Measurements from ENCODE around the gene ZNF219.

The ZNF219 gene

GRCh38 chr14:21059842-21060613, 38.4 kb downstream of the ZNF219 start:
- WGBS (ENCODE audit: insufficient coverage): 88% methylated on average over 7 of the region's 8 CpGs
- no peaks in the 10 kb centered on the region for H3K36me3 ChIP-seq (ENCODE audit: control insufficient read depth in 4 of 4, insufficient read depth in 4 of 4, low read length in 3 of 4)
- H3K4me1 ChIP-seq (ENCODE audit: control extremely low read depth in 1 of 4, control insufficient read depth in 4 of 4, insufficient read depth in 4 of 4, low read length in 3 of 4): no peaks in the 10 kb centered on the region
- DNase-seq: no peak
- H3K27ac ChIP-seq (ENCODE audit: insufficient read depth in 1 of 2, low read depth in 1 of 2, low read length in 2 of 2, poor library complexity in 1 of 2, severe bottlenecking in 2 of 2): no peak overlapping the region
- ChIA-PET POLR2A (no interaction called here), CTCF (interaction anchor here (1.0 to 4.7 kb wide), 9 partner anchors 8 to 64 kb away, joined by 3 to 28 read pairs (median 8); no protein-coding TSS in a partner anchor)
- no peak overlapping the region for H3K4me3 ChIP-seq (ENCODE audit: control insufficient read depth in 1 of 7, extremely low read depth in 1 of 7, insufficient read depth in 4 of 7, low read depth in 2 of 7, low read length in 6 of 7)
- no peaks in the 10 kb centered on the region for H3K9me3 ChIP-seq (ENCODE audit: control extremely low read depth in 1 of 5, control insufficient read depth in 4 of 5, insufficient read depth in 2 of 5, low read depth in 1 of 5, low read length in 4 of 5)
- peaks cover 0 to 4% (median 0%) of the 10 kb centered on the region in 5 experiments for H3K27me3 ChIP-seq (replicated peaks in 2 of 5; ENCODE audit: control insufficient read depth in 4 of 5, insufficient read depth in 5 of 5, low read length in 4 of 5)

GRCh38 chr14:21058903-21059302, 39.6 kb downstream of the ZNF219 start:
- no peak overlapping the region for H3K27ac ChIP-seq (ENCODE audit: insufficient read depth in 1 of 2, low read depth in 1 of 2, low read length in 2 of 2, poor library complexity in 1 of 2, severe bottlenecking in 2 of 2)
- H3K4me3 ChIP-seq (ENCODE audit: control insufficient read depth in 1 of 7, extremely low read depth in 1 of 7, insufficient read depth in 4 of 7, low read depth in 2 of 7, low read length in 6 of 7): no peak overlapping the region
- WGBS (ENCODE audit: insufficient coverage): 97% methylated on average over 5 of the region's 5 CpGs
- peaks cover 0 to 4% (median 0%) of the 10 kb centered on the region in 5 experiments for H3K27me3 ChIP-seq (replicated peaks in 2 of 5; ENCODE audit: control insufficient read depth in 4 of 5, insufficient read depth in 5 of 5, low read length in 4 of 5)
- H3K9me3 ChIP-seq (ENCODE audit: control extremely low read depth in 1 of 5, control insufficient read depth in 4 of 5, insufficient read depth in 2 of 5, low read depth in 1 of 5, low read length in 4 of 5): no peaks in the 10 kb centered on the region
- no peaks in the 10 kb centered on the region for H3K4me1 ChIP-seq (ENCODE audit: control extremely low read depth in 1 of 4, control insufficient read depth in 4 of 4, insufficient read depth in 4 of 4, low read length in 3 of 4)
- no peak for DNase-seq
- ChIA-PET POLR2A (no interaction called here), CTCF (interaction anchor here (1.1 to 4.7 kb wide), 5 partner anchors 9 to 46 kb away, joined by 3 to 28 read pairs (median 15); no protein-coding TSS in a partner anchor)
- H3K36me3 ChIP-seq (ENCODE audit: control insufficient read depth in 4 of 4, insufficient read depth in 4 of 4, low read length in 3 of 4): no peaks in the 10 kb centered on the region

- Histone ChIP-seq H3K4me1 (ENCODE audit: control extremely low read depth in 1 of 4, control insufficient read depth in 4 of 4, insufficient read depth in 4 of 4, low read length in 3 of 4) (no peaks in the 10 kb centered on the region), H3K4me3 (ENCODE audit: control insufficient read depth in 1 of 7, extremely low read depth in 1 of 7, insufficient read depth in 4 of 7, low read depth in 2 of 7, low read length in 6 of 7) (no peak within 1 kb of the TSS), H3K27me3 (replicated peaks in 2 of 5; ENCODE audit: control insufficient read depth in 4 of 5, insufficient read depth in 5 of 5, low read length in 4 of 5) (peaks cover 0 to 4% (median 0%) of the 10 kb centered on the region in 5 experiments), H3K9me3 (ENCODE audit: control extremely low read depth in 1 of 5, control insufficient read depth in 4 of 5, insufficient read depth in 2 of 5, low read depth in 1 of 5, low read length in 4 of 5) (no peaks in the 10 kb centered on the region), H3K27ac (ENCODE audit: insufficient read depth in 1 of 2, low read depth in 1 of 2, low read length in 2 of 2, poor library complexity in 1 of 2, severe bottlenecking in 2 of 2) (no peak within 1 kb of the TSS), H3K36me3 (ENCODE audit: control insufficient read depth in 4 of 4, insufficient read depth in 4 of 4, low read length in 3 of 4) (no peaks in the 10 kb centered on the region)
- POLR2A ChIA-PET: no interaction called here
- WGBS (ENCODE audit: insufficient coverage): 93% methylated on average over 7 of the region's 8 CpGs
- CTCF ChIA-PET: interaction anchor here (1.1 to 4.7 kb wide), 6 partner anchors 10 to 47 kb away, joined by 3 to 28 read pairs (median 14); no protein-coding TSS in a partner anchor
- peak in 1 of 3 donors; percentile 52 for DNase-seq
Measured at GRCh38 chr14:21057803-21058675, 40.4 kb downstream of the ZNF219 start, which contains the start of gene RNASE8. TSS of gene RNASE8 (plus strand) at chr14:21057822. CDS start at chr14:21057893, 71 bp downstream.

GRCh38 chr14:21056520-21057163, 41.8 kb downstream of the ZNF219 start:
- Histone ChIP-seq H3K4me1 (ENCODE audit: control extremely low read depth in 1 of 4, control insufficient read depth in 4 of 4, insufficient read depth in 4 of 4, low read length in 3 of 4) (no peaks in the 10 kb centered on the region), H3K27me3 (replicated peaks in 2 of 5; ENCODE audit: control insufficient read depth in 4 of 5, insufficient read depth in 5 of 5, low read length in 4 of 5) (peaks cover 0 to 2% (median 0%) of the 10 kb centered on the region in 5 experiments), H3K36me3 (ENCODE audit: control insufficient read depth in 4 of 4, insufficient read depth in 4 of 4, low read length in 3 of 4) (no peaks in the 10 kb centered on the region), H3K9me3 (ENCODE audit: control extremely low read depth in 1 of 5, control insufficient read depth in 4 of 5, insufficient read depth in 2 of 5, low read depth in 1 of 5, low read length in 4 of 5) (no peaks in the 10 kb centered on the region), H3K27ac (ENCODE audit: insufficient read depth in 1 of 2, low read depth in 1 of 2, low read length in 2 of 2, poor library complexity in 1 of 2, severe bottlenecking in 2 of 2) (no peak overlapping the region), H3K4me3 (ENCODE audit: control insufficient read depth in 1 of 7, extremely low read depth in 1 of 7, insufficient read depth in 4 of 7, low read depth in 2 of 7, low read length in 6 of 7) (no peak overlapping the region)
- ChIA-PET CTCF (interaction anchor here (0.7 to 4.7 kb wide), 12 partner anchors 9 to 68 kb away, joined by 3 to 28 read pairs (median 6); no protein-coding TSS in a partner anchor), POLR2A (interaction anchor here (0.5 kb wide), 1 partner anchor 10 kb away, joined by 3 read pairs; no protein-coding TSS in a partner anchor)
- DNase-seq: no peak
- 73% methylated on average over 6 of the region's 10 CpGs for WGBS (ENCODE audit: insufficient coverage)

GRCh38 chr14:21055432-21056117, 42.9 kb downstream of the ZNF219 start:
- ChIA-PET POLR2A (no interaction called here), CTCF (interaction anchor here (0.9 to 4.7 kb wide), 7 partner anchors 12 to 49 kb away, joined by 4 to 28 read pairs (median 6); no protein-coding TSS in a partner anchor)
- Histone ChIP-seq H3K27me3 (replicated peaks in 2 of 5; ENCODE audit: control insufficient read depth in 4 of 5, insufficient read depth in 5 of 5, low read length in 4 of 5) (no peaks in the 10 kb centered on the region), H3K4me3 (ENCODE audit: control insufficient read depth in 1 of 7, extremely low read depth in 1 of 7, insufficient read depth in 4 of 7, low read depth in 2 of 7, low read length in 6 of 7) (no peak overlapping the region), H3K27ac (ENCODE audit: insufficient read depth in 1 of 2, low read depth in 1 of 2, low read length in 2 of 2, poor library complexity in 1 of 2, severe bottlenecking in 2 of 2) (no peak overlapping the region), H3K36me3 (ENCODE audit: control insufficient read depth in 4 of 4, insufficient read depth in 4 of 4, low read length in 3 of 4) (no peaks in the 10 kb centered on the region), H3K4me1 (ENCODE audit: control extremely low read depth in 1 of 4, control insufficient read depth in 4 of 4, insufficient read depth in 4 of 4, low read length in 3 of 4) (peaks cover 0 to under 1% (median under 1%) of the 10 kb centered on the region in 4 experiments), H3K9me3 (ENCODE audit: control extremely low read depth in 1 of 5, control insufficient read depth in 4 of 5, insufficient read depth in 2 of 5, low read depth in 1 of 5, low read length in 4 of 5) (no peaks in the 10 kb centered on the region)
- no peak for DNase-seq
- WGBS (ENCODE audit: insufficient coverage): 96% methylated on average over 3 of the region's 5 CpGs

- Histone ChIP-seq H3K27ac (ENCODE audit: insufficient read depth in 1 of 2, low read depth in 1 of 2, low read length in 2 of 2, poor library complexity in 1 of 2, severe bottlenecking in 2 of 2) (no peak overlapping the region), H3K36me3 (ENCODE audit: control insufficient read depth in 4 of 4, insufficient read depth in 4 of 4, low read length in 3 of 4) (no peaks in the 10 kb centered on the region), H3K4me1 (ENCODE audit: control extremely low read depth in 1 of 4, control insufficient read depth in 4 of 4, insufficient read depth in 4 of 4, low read length in 3 of 4) (peaks cover 0 to 4% (median 2%) of the 10 kb centered on the region in 4 experiments), H3K9me3 (ENCODE audit: control extremely low read depth in 1 of 5, control insufficient read depth in 4 of 5, insufficient read depth in 2 of 5, low read depth in 1 of 5, low read length in 4 of 5) (no peaks in the 10 kb centered on the region), H3K27me3 (replicated peaks in 2 of 5; ENCODE audit: control insufficient read depth in 4 of 5, insufficient read depth in 5 of 5, low read length in 4 of 5) (no peaks in the 10 kb centered on the region), H3K4me3 (ENCODE audit: control insufficient read depth in 1 of 7, extremely low read depth in 1 of 7, insufficient read depth in 4 of 7, low read depth in 2 of 7, low read length in 6 of 7) (no peak overlapping the region)
- ChIA-PET POLR2A (no interaction called here), CTCF (no interaction called here)
- DNase-seq: no peak
- WGBS (ENCODE audit: insufficient coverage): no CpG with 5 or more reads among the region's 4 CpGs
Measured at GRCh38 chr14:21054768-21055145, 43.7 kb downstream of the ZNF219 start.
